ENCODE data around the gene TMEM256. TPM values are rescaled to one million over a fixed set of nuclear protein-coding genes. Genes with fewer than 3 reads are reported as not detected.
A peak's percentile ranks its signal among the peaks of the same experiment; 100 is the strongest.

Gene TMEM256
- total and polyA plus RNA-seq, 9 of the 15 experiments (the other 6 are each of a cell fraction or from before 2014, with no cell fraction given) = 43.4 to 177 (median 68.5) TPM

- BruUV-seq (replicated peaks) = TSS peak; percentile 26
- WGBS (ENCODE audit: insufficient coverage, low coverage, missing lambda C conversion rate) = 12% methylated on average over 28 of the region's 48 CpGs
- H3K4me1 ChIP-seq (replicated peaks in 1 of 2; ENCODE audit: control insufficient read depth in 2 of 2, insufficient read depth in 2 of 2, low read length in 2 of 2) = peaks cover 3 to 24% of the 10 kb centered on the region in 2 experiments; a peak in 4 of 5 replicates
- peak overlapping the region; percentile 84 for H2AFZ ChIP-seq (ENCODE audit: low read depth, low read length)
- H3K9ac ChIP-seq (ENCODE audit: insufficient read depth in 1 of 2, low read depth in 2 of 2, low read length in 2 of 2) = peak overlapping the region; percentile 61 to 97; a peak in 3 of 4 replicates
- no peak for FAIRE-seq
- peaks cover 7% of the 10 kb centered on the region; the same call in 1 of the 3 replicates for H3K36me3 ChIP-seq (ENCODE audit: control insufficient read depth, insufficient read depth, low read length)
- peak in 3 of 4 experiments; percentile 33 to 52 (median 36) for DNase-seq (ENCODE audit: extremely low read depth in 1 of 4, low spot score in 3 of 4)
- ChIA-PET CTCF (ENCODE audit: low intra/inter-chr PET ratio) (no interaction called here), POLR2A (interaction anchor here (0.6 to 0.8 kb wide), 2 partner anchors 8 to 91 kb away, joined by 3 read pairs; no protein-coding TSS in a partner anchor)
- H3K4me3 ChIP-seq = peak overlapping the region; percentile 68
- no peaks in the 10 kb centered on the region for H3K27me3 ChIP-seq (ENCODE audit: control insufficient read depth in 2 of 2, insufficient read depth in 2 of 2, low read length in 2 of 2)
- H3K4me2 ChIP-seq (ENCODE audit: insufficient read depth, low read length) = peak overlapping the region; percentile 73
- no peaks in the 10 kb centered on the region for H3K79me2 ChIP-seq (ENCODE audit: control insufficient read depth, insufficient read depth, low read length)
- H3K9me1 ChIP-seq (ENCODE audit: control insufficient read depth, insufficient read depth, low read length) = no peaks in the 10 kb centered on the region
- TF ChIP-seq KDM5B (IDR thresholded peaks at IDR 0.05; ENCODE audit: insufficient replicate concordance, low read depth, low read length) (no peak), ZBTB11 (CRISPR knock-in tag; IDR thresholded peaks at IDR 0.05) (0 out of 6 replicates have a peak, but pooled peaks of 1 of the 3 experiments have one; percentile 1), EGR1 (conservative IDR thresholded peaks at IDR 0.05) (peak; percentile 38), NELFE (IDR thresholded peaks at IDR 0.05; ENCODE audit: insufficient read depth, insufficient read length) (no peak), ZNF511 (CRISPR knock-in tag; IDR thresholded peaks at IDR 0.05) (peak; percentile 6; the same call in 1 of the 2 replicates), ZNF57 (CRISPR knock-in tag; IDR thresholded peaks at IDR 0.05) (no peak), RBM15 (IDR thresholded peaks at IDR 0.05; ENCODE audit: insufficient read depth, low read length) (no peak), PCBP1 (IDR thresholded peaks at IDR 0.05; ENCODE audit: low read depth, low read length, poor library complexity, severe bottlenecking) (peak; percentile 16), CCAR2 (IDR thresholded peaks at IDR 0.05; ENCODE audit: low read depth, low read length) (no peak), CBFA2T2 (conservative IDR thresholded peaks at IDR 0.05) (no peak), MAZ (CRISPR knock-in tag; conservative IDR thresholded peaks at IDR 0.05 in 1 of 2, IDR thresholded peaks at IDR 0.05 in 1 of 2) (peak in 1 of 2 experiments; percentile 13; a peak in 1 of 4 replicates), GABPB1 (CRISPR knock-in tag; IDR thresholded peaks at IDR 0.05) (no peak), ZNF584 (CRISPR knock-in tag; IDR thresholded peaks at IDR 0.05; ENCODE audit: low read depth) (no peak)
- H3K27ac ChIP-seq (ENCODE audit: extremely low read depth, low read depth, low read length) = no peak overlapping the region; the same call in 2 of the 3 replicates
- H4K20me1 ChIP-seq (replicated peaks; ENCODE audit: control insufficient read depth, insufficient read depth, low read length) = no peaks in the 10 kb centered on the region
- in situ Hi-C loops (cut with MboI) (no loop called here), intact Hi-C loops (cut with micrococcal nuclease) (no loop called here)
- peak; percentile 53 for ATAC-seq
- H3K9me3 ChIP-seq (replicated peaks; ENCODE audit: control insufficient read depth, insufficient read depth, low read depth, low read length) = no peaks in the 10 kb centered on the region
Measured at GRCh38 chr17:7393613-7394451, 10.1 kb downstream of the TMEM256 start.
